RWPE1 (cell line): Measurements from ENCODE around the gene DQX1.
A peak's percentile ranks its signal among the peaks of the same experiment; 100 is the strongest.

Source experiments
- CTCF ChIA-PET: fragments of 350-600 bp; sonication (Branson Sonifier 250); formaldehyde crosslinking; extraction: SDS; loops from one replicate; lab custom pipeline; 2021; lab: Yijun Ruan, JAX
- POLR2A ChIA-PET: fragments of 400-600 bp; formaldehyde crosslinking; extraction: SDS; loops from one replicate; lab custom pipeline; 2020; ENCODE audit warnings: antibody characterized with exemption; ENCODE audit not compliant: low non-redundant PET; lab: Yijun Ruan, JAX
- DNase-seq: peaks from one replicate; pipeline ENCODE4 v3.0.0; 2012; ENCODE audit warnings: low spot score
- H3K27ac ChIP-seq: fragments of 450-650 bp; 2 replicates; pipeline ENCODE4 v1.5.1; 2017
- CTCF ChIP-seq: fragments of 450-650 bp; conservative IDR thresholded peaks from 2 replicates; pipeline ENCODE4 v1.5.1; 2017; ENCODE audit warnings: low read depth, mild to moderate bottlenecking

Gene DQX1

GRCh38 chr2:74540291-74540690, 14.3 kb upstream of the DQX1 start:
- no peak for DNase-seq
- H3K27ac ChIP-seq = no peak overlapping the region
- TF ChIP-seq CTCF = no peak
- CTCF ChIA-PET = interaction anchor here (0.6 kb wide), 1 partner anchor 33 kb away, joined by 3 read pairs; the partner anchor contains the start of gene PCGF1
- POLR2A ChIA-PET = no interaction called here

GRCh38 chr2:74538881-74539339, 12.9 kb upstream of the DQX1 start:
- CTCF ChIA-PET = interaction anchor here (0.6 kb wide), 1 partner anchor 61 kb away, joined by 3 read pairs; no protein-coding TSS in a partner anchor
- POLR2A ChIA-PET = no interaction called here
- TF ChIP-seq CTCF = no peak
- no peak overlapping the region for H3K27ac ChIP-seq
- DNase-seq = no peak

DNA sequence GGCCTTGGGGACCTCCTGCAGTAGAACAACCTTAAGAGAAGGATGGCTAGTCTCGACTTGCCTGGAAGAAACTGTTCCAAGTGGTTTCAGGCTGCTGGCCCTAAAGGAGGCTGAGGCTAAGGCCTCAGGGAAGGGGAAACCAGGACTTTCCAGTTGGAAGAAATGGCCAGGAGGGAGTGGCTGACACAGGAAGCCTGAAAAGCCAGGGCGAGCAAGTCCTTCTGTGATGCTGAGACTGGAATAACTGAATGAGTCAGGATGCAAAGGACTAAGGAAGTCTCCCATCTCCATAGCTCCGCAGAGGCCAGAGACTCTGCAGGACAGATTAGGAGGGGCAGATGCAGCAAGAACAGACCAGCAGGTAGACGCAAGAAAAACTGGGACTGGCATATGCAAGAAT, 11.1 kb upstream of the DQX1 start:
- no peak for DNase-seq
- H3K27ac ChIP-seq = peak overlapping the region; percentile 22; the same call in 1 of the 2 replicates
- CTCF ChIA-PET = no interaction called here
- TF ChIP-seq CTCF = no peak
- POLR2A ChIA-PET = no interaction called here

- POLR2A ChIA-PET = no interaction called here
- CTCF ChIA-PET = no interaction called here
- H3K27ac ChIP-seq = peak overlapping the region; percentile 22; the same call in 1 of the 2 replicates
- no peak for DNase-seq
- TF ChIP-seq CTCF = no peak
These were observed 10.3 kb upstream of the DQX1 start for GRCh38 chr2:74536166-74536950.

DNA sequence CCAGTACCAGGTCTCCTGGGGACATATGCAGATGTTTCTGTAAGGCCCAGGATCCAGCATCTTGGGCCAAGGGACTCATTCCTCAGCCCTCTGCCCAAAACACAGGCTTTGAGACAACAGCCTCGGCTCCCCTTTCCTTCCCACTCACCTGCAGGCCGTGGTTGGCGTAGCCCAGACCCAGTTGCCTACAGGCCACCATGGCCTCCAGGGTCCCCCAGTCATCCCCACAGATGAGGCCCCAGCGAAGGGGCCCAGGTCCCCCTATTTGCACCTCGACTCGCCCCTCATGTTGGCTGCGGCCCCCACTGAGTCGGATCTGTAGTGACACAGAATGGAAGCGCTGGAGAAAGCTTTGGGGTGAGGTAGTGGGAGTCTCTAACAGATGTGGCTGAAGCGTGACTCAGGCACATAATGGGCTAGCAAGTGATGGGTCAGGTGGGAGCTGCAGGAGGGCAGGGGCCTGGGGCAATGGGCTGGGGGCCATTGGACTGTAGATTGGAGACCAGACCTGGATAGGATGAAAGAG, 9.5 kb upstream of the DQX1 start:
- CTCF ChIA-PET = no interaction called here
- TF ChIP-seq CTCF = no peak
- DNase-seq = no peak
- POLR2A ChIA-PET = no interaction called here
- peak overlapping the region; percentile 10 for H3K27ac ChIP-seq

GRCh38 chr2:74534411-74534810, 8.4 kb upstream of the DQX1 start:
- TF ChIP-seq CTCF = no peak
- peak overlapping the region; percentile 10 for H3K27ac ChIP-seq
- ChIA-PET POLR2A (no interaction called here), CTCF (no interaction called here)
- no peak for DNase-seq
